GM12878 (cell line): ENCODE measurements around the gene USH2A. TPM values are rescaled to one million over a fixed set of nuclear protein-coding genes. Genes with fewer than 3 reads are reported as not detected.

ENCODE experiments used
- ATAC-seq: fragments of 200-7000 bp; cut with Tn5 transposase; 3 replicates; pipeline ENCODE4 v1.9.1; 2020; ENCODE audit warnings: mild to moderate bottlenecking, moderate library complexity
- BruUV-seq: library from RNA; stranded (reverse); fragments of 400-500 nt; replicated peaks from 2 replicates; lab custom pipeline; 2021; lab: Mats Ljungman, UMichigan
- CTCF ChIA-PET: fragments of 300-600 bp; sonication (Branson Sonifier 250); formaldehyde crosslinking; extraction: SDS; loops from one replicate; lab custom pipeline; 2021; ENCODE audit warnings: inconsistent platforms; lab: Yijun Ruan, JAX
- POLR2A ChIA-PET: fragments of 350-600 bp; formaldehyde crosslinking; extraction: SDS; loops from one replicate; lab custom pipeline; 2021; ENCODE audit warnings: inconsistent platforms; lab: Charles Lee
- RAD21 ChIA-PET: fragments of 300-600 bp; sonication (Branson Sonifier 250); formaldehyde crosslinking; loops from one replicate; lab custom pipeline; 2023; ENCODE audit warnings: antibody characterized with exemption; ENCODE audit not compliant: unreplicated experiment; lab: Charles Lee
- SMC1A ChIA-PET: fragments of 300-600 bp; sonication (Branson Sonifier 250); formaldehyde crosslinking; loops from one replicate; lab custom pipeline; 2023; ENCODE audit not compliant: unreplicated experiment, uncharacterized antibody; lab: Charles Lee
- DNase-seq: peaks from one replicate; pipeline ENCODE4 v3.0.0-alpha.2; 2011; ENCODE audit warnings: low read depth, low spot score
- FAIRE-seq: peaks from 3 replicates; lab custom pipeline; 2011; peaks lifted over from hg19 to GRCh38; lab: Jason Lieb, UNC
- H2AFZ ChIP-seq: 2 replicates; pipeline ENCODE4 v1.6.0; 2011; ENCODE audit warnings: low read depth, low read length, control low read depth; ENCODE audit not compliant: control insufficient read depth
- H3K27ac ChIP-seq: 2 replicates; pipeline ENCODE4 v1.5.1; 2011; ENCODE audit warnings: control low read depth; ENCODE audit not compliant: control insufficient read depth, insufficient read depth
- H3K27me3 ChIP-seq, 2 experiments: replicated peaks in 1 of 2; 2 replicates each; pipeline versions ENCODE4 v1.6.0 to v1.6.1; 2011; ENCODE audit warnings: low read length in 1 of 2; ENCODE audit not compliant: control insufficient read depth in 2 of 2, insufficient read depth in 2 of 2
- H3K36me3 ChIP-seq, 2 experiments: 2 replicates each; pipeline ENCODE4 v1.5.1; 2011; ENCODE audit warnings: low read length in 1 of 2; ENCODE audit not compliant: control insufficient read depth in 2 of 2, insufficient read depth in 2 of 2
- H3K4me1 ChIP-seq: 2 replicates; pipeline ENCODE4 v1.6.1; 2011; ENCODE audit warnings: mild to moderate bottlenecking, low read length, moderate library complexity, mixed read lengths; ENCODE audit not compliant: control insufficient read depth, insufficient read depth
- H3K4me2 ChIP-seq: 2 replicates; pipeline ENCODE4 v1.6.0; 2011; ENCODE audit warnings: control low read depth; ENCODE audit not compliant: control insufficient read depth, insufficient read depth
- H3K4me3 ChIP-seq: fragments of 200-600 bp; sonication (generic); 2 replicates; pipeline ENCODE4 v1.5.1; 2016
- H3K79me2 ChIP-seq: 2 replicates; pipeline ENCODE4 v1.6.0; 2011; ENCODE audit warnings: low read length; ENCODE audit not compliant: control insufficient read depth, insufficient read depth
- H3K9ac ChIP-seq: 2 replicates; pipeline ENCODE4 v1.8.0; 2011; ENCODE audit warnings: low read length, control low read depth, mixed read lengths; ENCODE audit not compliant: control insufficient read depth, insufficient read depth
- H3K9me3 ChIP-seq: replicated peaks from 3 replicates; pipeline ENCODE4 v1.5.1; 2011; ENCODE audit warnings: mild to moderate bottlenecking, low read length; ENCODE audit not compliant: control insufficient read depth, insufficient read depth
- H4K20me1 ChIP-seq: 2 replicates; pipeline ENCODE4 v1.6.0; 2011; ENCODE audit not compliant: control insufficient read depth, insufficient read depth
- ATF2 ChIP-seq: IDR thresholded peaks from 2 replicates; pipeline ENCODE4 v1.6.1; 2012; ENCODE audit warnings: low read length, inconsistent platforms
- BHLHE40 ChIP-seq, 2 experiments: fragments of 450-650 bp in 1 of 2; IDR thresholded peaks; 2 replicates each; pipeline ENCODE4 v1.6.1; 2011 to 2017; ENCODE audit warnings: low read depth in 2 of 2, borderline replicate concordance in 1 of 2, improper control_type of control experiment in 1 of 2, low read length in 1 of 2, mild to moderate bottlenecking in 1 of 2
- CBX3 ChIP-seq: fragments of 200-600 bp; sonication (generic); IDR thresholded peaks from 2 replicates; pipeline ENCODE4 v1.6.1; 2016; ENCODE audit warnings: low read depth, borderline replicate concordance
- EP300 ChIP-seq, 2 experiments: fragments of 150-350 bp in 1 of 2; IDR thresholded peaks; 2 replicates each; pipeline ENCODE4 v1.6.1; 2011 to 2012; ENCODE audit warnings: low read depth in 2 of 2, low read length in 2 of 2, borderline replicate concordance in 1 of 2, improper control_type of control experiment in 1 of 2, inconsistent platforms in 1 of 2; ENCODE audit not compliant: control insufficient read depth in 1 of 2
- FOXK2 ChIP-seq: fragments of 450-650 bp; IDR thresholded peaks from 2 replicates; pipeline ENCODE4 v1.6.1; 2017; ENCODE audit warnings: mild to moderate bottlenecking, moderate library complexity
- GABPA ChIP-seq: IDR thresholded peaks from 2 replicates; pipeline ENCODE4 v1.6.1; 2014; ENCODE audit warnings: antibody characterized with exemption, low read depth, mild to moderate bottlenecking, inconsistent platforms
- IKZF2 ChIP-seq, 2 experiments: fragments of 450-650 bp; IDR thresholded peaks; 2 replicates each; pipeline ENCODE4 v1.6.1; 2017; ENCODE audit warnings: mild to moderate bottlenecking in 2 of 2, moderate library complexity in 2 of 2
- JUND ChIP-seq: IDR thresholded peaks from 2 replicates; pipeline ENCODE4 v1.6.1; 2012; ENCODE audit warnings: low read depth, mild to moderate bottlenecking, low read length, improper control_type of control experiment, moderate library complexity
- KAT2A ChIP-seq: conservative IDR thresholded peaks from 2 replicates; pipeline ENCODE4 v1.6.1; 2011; ENCODE audit warnings: low read depth, low read length; ENCODE audit not compliant: control insufficient read depth
- MEF2B ChIP-seq: fragments of 450-650 bp; IDR thresholded peaks from 2 replicates; pipeline ENCODE4 v1.6.1; 2018; ENCODE audit warnings: mild to moderate bottlenecking, moderate library complexity; ENCODE audit not compliant: partially characterized antibody, poor library complexity, severe bottlenecking
- PML ChIP-seq: IDR thresholded peaks from 2 replicates; pipeline ENCODE4 v1.6.1; 2012; ENCODE audit warnings: low read length, inconsistent platforms
- SIX5 ChIP-seq: IDR thresholded peaks from 2 replicates; pipeline ENCODE4 v1.6.1; 2011; ENCODE audit warnings: mild to moderate bottlenecking, low read depth, low read length, moderate library complexity; ENCODE audit not compliant: severe bottlenecking
- SUPT20H ChIP-seq: IDR thresholded peaks from 2 replicates; pipeline ENCODE4 v1.6.1; 2011; ENCODE audit warnings: low read depth, mild to moderate bottlenecking, low read length, moderate library complexity, borderline replicate concordance; ENCODE audit not compliant: control insufficient read depth
- YY1 ChIP-seq: IDR thresholded peaks from 2 replicates; pipeline ENCODE4 v1.6.1; 2011; ENCODE audit warnings: low read depth, mild to moderate bottlenecking, low read length
- ZSCAN29 ChIP-seq: fragments of 450-650 bp; IDR thresholded peaks from 2 replicates; pipeline ENCODE4 v1.6.1; 2017; ENCODE audit warnings: mild to moderate bottlenecking, moderate library complexity
- WGBS: methylation state at CpG from one replicate; pipeline ENCODE4 v1.1.6; 2016; ENCODE audit warnings: low lambda C conversion rate; ENCODE audit not compliant: insufficient replicate concordance, insufficient coverage; ENCODE audit errors: missing lambda C conversion rate; 5-methylcytosine and 5-hydroxymethylcytosine counted together
- in situ Hi-C: fragments of 300-500 bp; cut with MboI; formaldehyde crosslinking; loops from 9 replicates; pipeline ENCODE4 v1.14.3; 2018; ENCODE audit warnings: mixed read lengths
- intact Hi-C: fragments of 100-400 bp; cut with micrococcal nuclease; formaldehyde crosslinking; loops from one replicate; pipeline ENCODE4 v1.14.2; 2022; ENCODE audit not compliant: unreplicated experiment
- polyA plus RNA-seq, 11 experiments: library from polyadenylated mRNA; depleted of rRNA in 4 of 11; unstranded in 6 of 11; stranded (reverse) in 5 of 11; fragments of >200 nt; fragmentation: Nextera tagmentation in 4 of 11; fragmentation: Illumina TruSeq in 1 of 11; extraction: Ambion mirVana in 4 of 11; extraction: Trizol in 1 of 11; gene quantifications; 1 replicate in 1 of 11; 2 replicates in 10 of 11; pipeline versions ENCODE4 v1.2.1 to v1.2.3, GENCODE V29; 2011 to 2016; ENCODE audit warnings: inconsistent platforms in 2 of 11, missing spikeins in 2 of 11, low read depth in 1 of 11
- total RNA-seq, 4 experiments: library from RNA; depleted of rRNA in 3 of 4; stranded (reverse); fragments of >200 nt in 3 of 4; fragmentation: Illumina TruSeq in 1 of 4; extraction: Trizol in 1 of 4; gene quantifications; 2 replicates each; pipeline versions ENCODE4 v1.2.1 to v1.2.3, GENCODE V29; 2013 to 2021
- TF ChIP-seq, protein P1 (sequence below), 3 experiments: IDR thresholded peaks in 2 of 3; conservative IDR thresholded peaks in 1 of 3; 2 replicates each; pipeline ENCODE4 v1.5.1; 2011; ENCODE audit warnings: low read depth in 3 of 3, low read length in 3 of 3, mild to moderate bottlenecking in 3 of 3, control low read depth in 2 of 3, moderate library complexity in 2 of 3, inconsistent platforms in 1 of 3, mixed read lengths in 1 of 3; ENCODE audit not compliant: control insufficient read depth in 2 of 3, insufficient read depth in 1 of 3; ENCODE audit errors: extremely low read depth in 1 of 3

Gene USH2A
- total and polyA plus RNA-seq, 10 of the 15 experiments (the other 5 are each of a cell fraction or from before 2014, with no cell fraction given): under 0.01 to 0.20 (median 0.01) TPM; not detected in 2

GRCh38 chr1:215583185-215583749, 840.0 kb downstream of the USH2A start (continued):
- TF ChIP-seq, protein P1, sequence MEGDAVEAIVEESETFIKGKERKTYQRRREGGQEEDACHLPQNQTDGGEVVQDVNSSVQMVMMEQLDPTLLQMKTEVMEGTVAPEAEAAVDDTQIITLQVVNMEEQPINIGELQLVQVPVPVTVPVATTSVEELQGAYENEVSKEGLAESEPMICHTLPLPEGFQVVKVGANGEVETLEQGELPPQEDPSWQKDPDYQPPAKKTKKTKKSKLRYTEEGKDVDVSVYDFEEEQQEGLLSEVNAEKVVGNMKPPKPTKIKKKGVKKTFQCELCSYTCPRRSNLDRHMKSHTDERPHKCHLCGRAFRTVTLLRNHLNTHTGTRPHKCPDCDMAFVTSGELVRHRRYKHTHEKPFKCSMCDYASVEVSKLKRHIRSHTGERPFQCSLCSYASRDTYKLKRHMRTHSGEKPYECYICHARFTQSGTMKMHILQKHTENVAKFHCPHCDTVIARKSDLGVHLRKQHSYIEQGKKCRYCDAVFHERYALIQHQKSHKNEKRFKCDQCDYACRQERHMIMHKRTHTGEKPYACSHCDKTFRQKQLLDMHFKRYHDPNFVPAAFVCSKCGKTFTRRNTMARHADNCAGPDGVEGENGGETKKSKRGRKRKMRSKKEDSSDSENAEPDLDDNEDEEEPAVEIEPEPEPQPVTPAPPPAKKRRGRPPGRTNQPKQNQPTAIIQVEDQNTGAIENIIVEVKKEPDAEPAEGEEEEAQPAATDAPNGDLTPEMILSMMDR (IDR thresholded peaks at IDR 0.05 in 2 of 3, conservative IDR thresholded peaks at IDR 0.05 in 1 of 3; ENCODE audit: control insufficient read depth in 2 of 3, extremely low read depth in 1 of 3, insufficient read depth in 1 of 3, low read depth in 3 of 3, low read length in 3 of 3): no peak
- TF ChIP-seq MEF2B: peak; percentile 58
- TF ChIP-seq IKZF2 (IDR thresholded peaks at IDR 0.05): peak; percentile 31; a peak in 1 of 4 replicates
- TF ChIP-seq ZSCAN29: no peak
- TF ChIP-seq, all 136 proteins: peak for 6

GRCh38 chr1:215581896-215582295, 841.4 kb downstream of the USH2A start:
- Histone ChIP-seq H4K20me1 (no peaks in the 10 kb centered on the region), H3K9ac (no peak overlapping the region), H3K9me3 (no peaks in the 10 kb centered on the region), H2AFZ (no peak overlapping the region), H3K36me3 (peaks cover 0 to 7% of the 10 kb centered on the region in 2 experiments; a peak in 1 of 4 replicates), H3K27me3 (no peaks in the 10 kb centered on the region), H3K4me1 (no peaks in the 10 kb centered on the region), H3K79me2 (no peaks in the 10 kb centered on the region), H3K4me3 (no peak overlapping the region), H3K4me2 (no peak overlapping the region), H3K27ac (no peak overlapping the region)
- ATAC-seq (no peak), DNase-seq (no peak), FAIRE-seq (no peak)
- RAD21 ChIA-PET: no interaction called here
- SMC1A ChIA-PET: no interaction called here
- BruUV-seq: no TSS peak
- intact Hi-C loops (no loop called here), in situ Hi-C loops (no loop called here)
- POLR2A ChIA-PET: no interaction called here
- CTCF ChIA-PET: interaction anchor here (1.0 to 1.4 kb wide), 2 partner anchors 14 to 24 kb away, joined by 3 to 4 read pairs; no protein-coding TSS in a partner anchor
- 100% methylated on average over 2 of the region's 2 CpGs for WGBS
- TF ChIP-seq YY1 (no peak), BHLHE40 (IDR thresholded peaks at IDR 0.05; ENCODE audit: borderline replicate concordance in 1 of 2, low read depth in 2 of 2, low read length in 1 of 2) (no peak), KAT2A (no peak), EP300 (IDR thresholded peaks at IDR 0.05; ENCODE audit: borderline replicate concordance in 1 of 2, control insufficient read depth in 1 of 2, low read depth in 2 of 2, low read length in 2 of 2) (no peak), JUND (no peak), FOXK2 (no peak), SUPT20H (no peak), GABPA (no peak), CBX3 (no peak), PML (no peak), SIX5 (no peak), ATF2 (no peak)
